Vagina (tissue), 2 donors: ENCODE measurements around the gene UBE2G2. TPM values are rescaled to one million over a fixed set of nuclear protein-coding genes. Genes with fewer than 3 reads are reported as not detected.

Experiments
- DNase-seq, 2 donors: peaks; one replicate each; pipeline ENCODE4 v3.0.0-alpha.2; 2017; ENCODE audit errors: extremely low spot score in 2 of 2
- H3K27ac ChIP-seq: fragments of 200-600 bp; sonication (generic); one replicate; pipeline ENCODE4 v1.5.1; 2019
- H3K27me3 ChIP-seq: fragments of 200-600 bp; sonication (generic); one replicate; pipeline ENCODE4 v1.5.1; 2019
- H3K36me3 ChIP-seq, 2 donors: fragments of 200-600 bp; sonication (generic); one replicate each; pipeline ENCODE4 v1.5.1; 2017 to 2019
- H3K4me1 ChIP-seq: fragments of 200-600 bp; sonication (generic); one replicate; pipeline ENCODE4 v1.5.1; 2019
- H3K4me3 ChIP-seq, 2 donors: fragments of 200-600 bp; sonication (generic); 1 replicate in 1 of 2; 2 replicates in 1 of 2; pipeline ENCODE4 v1.5.1; 2016 to 2019
- H3K9me3 ChIP-seq: fragments of 200-600 bp; sonication (generic); one replicate; pipeline ENCODE4 v1.5.1; 2019
- POLR2A ChIP-seq, 2 donors: fragments of 450-650 bp; IDR thresholded peaks; one replicate each; pipeline ENCODE4 v1.6.1; 2017; ENCODE audit warnings: antibody characterized with exemption in 2 of 2, mild to moderate bottlenecking in 2 of 2, moderate library complexity in 2 of 2
- POLR2AphosphoS5 ChIP-seq, 2 donors: sonication (generic); formaldehyde crosslinking; IDR thresholded peaks; one replicate each; pipeline ENCODE4 v1.9.0; 2017; ENCODE audit warnings: antibody characterized with exemption in 2 of 2, mild to moderate bottlenecking in 2 of 2, low read depth in 1 of 2; ENCODE audit not compliant: insufficient read depth in 1 of 2
- intact Hi-C: fragments of 100-400 bp; cut with DNase I; formaldehyde crosslinking; loops from one replicate; pipeline ENCODE4 v1.15.1; 2023
- total RNA-seq: library from RNA; depleted of rRNA; stranded (reverse); fragments of >200 nt; gene quantifications from one replicate; pipeline ENCODE4 v1.2.3, GENCODE V29; 2016
- TF ChIP-seq, protein P1 (sequence below), 3 experiments: fragments of 450-650 bp in 2 of 3; fragments of 200-600 bp in 1 of 3; sonication (generic) in 1 of 3; IDR thresholded peaks; one replicate each; pipeline ENCODE4 v1.5.1; 2017 to 2019; ENCODE audit warnings: antibody characterized with exemption in 3 of 3, mild to moderate bottlenecking in 2 of 3, moderate library complexity in 2 of 3

The UBE2G2 gene
- total RNA-seq, 1 donor from 2014 or later: 96.5 TPM

DNA sequence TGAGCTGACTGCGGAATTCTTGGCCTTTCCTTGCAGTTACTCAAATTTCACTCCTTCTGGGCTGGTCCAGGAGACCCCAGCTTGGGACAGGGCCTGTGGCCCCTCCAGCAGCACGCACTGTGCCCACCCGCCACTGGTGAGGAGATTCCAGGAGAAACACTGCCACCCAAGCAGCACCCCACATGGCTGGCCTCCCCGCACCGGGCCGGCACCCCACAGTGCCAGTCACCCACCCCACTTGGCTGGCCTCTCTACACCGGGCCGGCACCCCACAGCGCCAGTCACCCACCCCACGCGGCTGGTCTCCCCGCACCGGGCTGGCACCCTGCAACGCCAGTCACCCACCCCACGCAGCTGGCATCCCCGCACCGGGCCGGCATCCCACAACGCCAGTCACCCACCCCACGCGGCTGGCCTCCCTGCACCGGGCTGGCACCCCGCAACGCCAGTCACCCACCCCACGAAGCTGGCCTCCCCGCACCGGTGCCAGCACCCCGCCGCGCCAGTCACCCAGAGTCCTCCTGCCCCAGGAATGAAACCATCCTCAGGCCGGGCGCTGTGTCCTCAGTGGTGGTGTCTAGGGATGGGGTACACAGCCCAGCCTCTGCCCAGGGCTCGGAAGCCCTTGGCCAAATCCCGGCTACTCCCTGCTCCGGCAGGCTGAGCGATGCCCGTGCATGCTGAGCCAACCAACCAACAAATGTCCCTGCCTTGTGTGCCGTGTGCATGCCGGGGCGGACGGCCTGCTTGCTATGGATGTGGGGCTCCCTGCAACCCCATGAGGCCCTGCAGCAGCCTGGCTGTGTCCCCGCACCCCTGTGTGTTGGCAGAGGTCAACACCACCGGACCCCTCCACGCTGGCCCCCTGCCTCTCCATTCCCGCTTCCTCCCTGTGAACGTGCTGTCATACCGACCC lies 51.6 kb downstream of the UBE2G2 start:
- TF ChIP-seq POLR2A (IDR thresholded peaks at IDR 0.05): no peak
- no peak for TF ChIP-seq POLR2AphosphoS5 (IDR thresholded peaks at IDR 0.05; ENCODE audit: insufficient read depth in 1 of 2, low read depth in 1 of 2)
- TF ChIP-seq, protein P1, sequence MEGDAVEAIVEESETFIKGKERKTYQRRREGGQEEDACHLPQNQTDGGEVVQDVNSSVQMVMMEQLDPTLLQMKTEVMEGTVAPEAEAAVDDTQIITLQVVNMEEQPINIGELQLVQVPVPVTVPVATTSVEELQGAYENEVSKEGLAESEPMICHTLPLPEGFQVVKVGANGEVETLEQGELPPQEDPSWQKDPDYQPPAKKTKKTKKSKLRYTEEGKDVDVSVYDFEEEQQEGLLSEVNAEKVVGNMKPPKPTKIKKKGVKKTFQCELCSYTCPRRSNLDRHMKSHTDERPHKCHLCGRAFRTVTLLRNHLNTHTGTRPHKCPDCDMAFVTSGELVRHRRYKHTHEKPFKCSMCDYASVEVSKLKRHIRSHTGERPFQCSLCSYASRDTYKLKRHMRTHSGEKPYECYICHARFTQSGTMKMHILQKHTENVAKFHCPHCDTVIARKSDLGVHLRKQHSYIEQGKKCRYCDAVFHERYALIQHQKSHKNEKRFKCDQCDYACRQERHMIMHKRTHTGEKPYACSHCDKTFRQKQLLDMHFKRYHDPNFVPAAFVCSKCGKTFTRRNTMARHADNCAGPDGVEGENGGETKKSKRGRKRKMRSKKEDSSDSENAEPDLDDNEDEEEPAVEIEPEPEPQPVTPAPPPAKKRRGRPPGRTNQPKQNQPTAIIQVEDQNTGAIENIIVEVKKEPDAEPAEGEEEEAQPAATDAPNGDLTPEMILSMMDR (IDR thresholded peaks at IDR 0.05): no peak
- intact Hi-C loops: no loop called here
- Histone ChIP-seq H3K27ac (no peak overlapping the region), H3K4me1 (peaks cover 27% of the 10 kb centered on the region), H3K9me3 (no peaks in the 10 kb centered on the region), H3K27me3 (no peaks in the 10 kb centered on the region), H3K36me3 (no peaks in the 10 kb centered on the region), H3K4me3 (no peak overlapping the region)
- no peak for DNase-seq

DNA sequence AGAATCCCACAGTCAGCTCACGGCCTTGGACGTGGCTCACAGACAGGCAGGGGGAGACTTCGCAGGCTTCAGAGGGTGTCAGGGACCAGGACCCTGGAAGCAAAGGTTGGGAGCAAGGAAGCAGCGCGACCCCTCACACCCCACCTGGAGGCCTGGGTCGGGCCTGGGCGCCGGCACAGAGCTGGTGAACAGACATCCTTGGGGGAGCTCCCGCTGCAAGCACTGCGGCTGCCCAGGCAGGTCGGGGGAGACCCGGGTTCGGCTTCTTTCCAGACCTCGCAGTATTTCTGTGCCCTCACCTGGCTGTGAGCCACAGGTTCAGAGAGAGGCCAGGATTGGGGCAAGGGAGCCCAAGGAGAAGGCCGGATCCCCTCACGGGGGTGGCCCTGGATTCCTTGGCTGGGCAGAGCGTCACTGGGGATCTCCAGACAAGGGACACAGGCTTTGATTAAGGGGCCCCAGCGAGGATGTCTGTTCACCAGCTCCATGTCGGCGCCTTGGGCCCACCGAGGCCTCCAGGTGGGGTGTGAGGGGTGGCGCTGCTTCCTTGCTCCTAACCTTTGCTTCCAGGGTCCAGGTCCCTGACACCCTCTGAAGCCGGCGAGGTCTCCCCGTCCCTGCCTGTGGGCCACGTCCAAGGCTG lies 52.4 kb downstream of the UBE2G2 start:
- Histone ChIP-seq H3K4me3 (no peak overlapping the region), H3K27me3 (no peaks in the 10 kb centered on the region), H3K27ac (no peak overlapping the region), H3K36me3 (no peaks in the 10 kb centered on the region), H3K4me1 (peaks cover 27% of the 10 kb centered on the region), H3K9me3 (no peaks in the 10 kb centered on the region)
- DNase-seq: no peak
- intact Hi-C loops: no loop called here
- TF ChIP-seq, protein P1 (IDR thresholded peaks at IDR 0.05): no peak
- TF ChIP-seq POLR2A (IDR thresholded peaks at IDR 0.05): no peak
- no peak for TF ChIP-seq POLR2AphosphoS5 (IDR thresholded peaks at IDR 0.05; ENCODE audit: insufficient read depth in 1 of 2, low read depth in 1 of 2)

DNA sequence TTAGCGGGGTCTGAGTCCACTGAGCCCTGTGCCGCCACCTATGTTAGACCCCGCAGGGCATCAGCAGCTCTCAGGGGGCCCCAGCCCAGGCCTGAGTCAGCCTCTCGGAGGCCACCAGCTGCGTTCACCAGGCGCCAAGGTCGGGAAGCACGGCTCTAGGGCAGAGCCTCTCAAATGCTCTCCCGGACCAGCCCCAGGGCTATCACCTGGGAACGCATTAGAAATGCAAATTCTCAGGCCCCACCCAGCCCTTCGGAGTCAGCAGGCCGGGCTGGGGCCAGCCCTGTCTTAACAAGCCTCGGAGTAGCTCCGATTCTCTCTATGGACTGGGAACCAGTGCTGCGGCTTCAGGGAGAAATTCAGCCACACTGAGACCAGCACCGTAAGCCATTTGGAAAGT lies 53.0 kb downstream of the UBE2G2 start:
- TF ChIP-seq, protein P1 (IDR thresholded peaks at IDR 0.05): no peak
- TF ChIP-seq POLR2A (IDR thresholded peaks at IDR 0.05) (no peak), POLR2AphosphoS5 (IDR thresholded peaks at IDR 0.05; ENCODE audit: insufficient read depth in 1 of 2, low read depth in 1 of 2) (no peak)
- intact Hi-C loops: no loop called here
- no peaks in the 10 kb centered on the region for H3K9me3 ChIP-seq
- H3K27ac ChIP-seq: no peak overlapping the region
- peaks cover 27% of the 10 kb centered on the region for H3K4me1 ChIP-seq
- DNase-seq: no peak
- H3K4me3 ChIP-seq: no peak overlapping the region
- H3K36me3 ChIP-seq: no peaks in the 10 kb centered on the region
- H3K27me3 ChIP-seq: no peaks in the 10 kb centered on the region

DNA sequence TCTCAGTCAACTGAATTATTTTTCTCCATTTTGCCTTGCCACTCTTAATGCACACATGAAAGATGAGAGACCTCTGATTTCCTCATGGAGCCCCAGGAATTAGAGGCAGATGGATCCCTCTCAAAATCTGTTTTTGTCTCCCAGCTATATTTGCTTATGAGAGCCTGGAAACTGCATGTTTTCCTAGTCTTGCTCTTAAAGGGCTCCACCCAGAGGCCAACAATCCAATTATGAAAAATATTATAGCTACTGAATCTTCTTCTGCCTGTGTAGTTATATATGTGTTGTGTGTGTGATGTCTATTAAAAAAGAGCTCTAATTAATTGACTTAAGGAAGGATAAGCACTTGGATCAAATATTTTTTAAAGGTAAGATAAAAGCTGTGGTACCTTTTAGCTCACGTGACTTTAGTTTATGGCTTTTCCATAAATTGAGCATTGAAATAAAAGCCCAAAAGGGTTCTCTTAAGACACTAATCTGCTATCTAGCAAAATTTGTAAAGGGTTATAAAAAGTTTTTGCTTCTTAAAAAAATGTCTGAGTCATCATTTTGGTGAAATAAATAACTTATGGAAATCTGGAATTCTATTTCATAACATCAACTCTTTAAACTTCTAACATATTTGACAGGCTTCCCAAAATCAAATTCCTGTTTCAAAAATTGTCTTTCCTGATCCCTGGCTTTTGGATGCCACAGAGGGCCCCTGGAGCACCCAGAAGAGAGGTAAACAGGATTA lies 59.0 kb downstream of the UBE2G2 start:
- Histone ChIP-seq H3K4me3 (no peak overlapping the region), H3K9me3 (peaks cover 8% of the 10 kb centered on the region), H3K36me3 (no peaks in the 10 kb centered on the region), H3K27me3 (no peaks in the 10 kb centered on the region), H3K4me1 (no peaks in the 10 kb centered on the region), H3K27ac (no peak overlapping the region)
- no peak for DNase-seq
- intact Hi-C loops: no loop called here
- TF ChIP-seq POLR2A (IDR thresholded peaks at IDR 0.05): no peak
- TF ChIP-seq POLR2AphosphoS5 (IDR thresholded peaks at IDR 0.05; ENCODE audit: insufficient read depth in 1 of 2, low read depth in 1 of 2): no peak
- TF ChIP-seq, protein P1 (IDR thresholded peaks at IDR 0.05): no peak
